Mucosa of stomach (tissue), 1 donor: ENCODE data around the gene C1orf232.

Experiments used
- H3K27me3 ChIP-seq: one replicate; pipeline ENCODE4 v1.7.0; 2013; ENCODE audit warnings: mild to moderate bottlenecking, low read length; ENCODE audit not compliant: control insufficient read depth, insufficient read depth
- H3K36me3 ChIP-seq: one replicate; pipeline ENCODE4 v1.7.0; 2013; ENCODE audit warnings: low read length; ENCODE audit not compliant: control insufficient read depth, insufficient read depth
- H3K4me1 ChIP-seq: one replicate; pipeline ENCODE4 v1.7.0; 2013; ENCODE audit warnings: mild to moderate bottlenecking, low read length; ENCODE audit not compliant: control insufficient read depth, insufficient read depth
- H3K4me3 ChIP-seq: one replicate; pipeline ENCODE4 v1.7.0; 2013; ENCODE audit warnings: low read length
- H3K9ac ChIP-seq: one replicate; pipeline ENCODE4 v1.7.0; 2013; ENCODE audit warnings: mild to moderate bottlenecking, low read length, moderate library complexity
- H3K9me3 ChIP-seq: one replicate; pipeline ENCODE4 v1.7.0; 2013; ENCODE audit warnings: mild to moderate bottlenecking, low read length, moderate library complexity; ENCODE audit not compliant: control insufficient read depth
- donor health status: Pancreatic carcinoma.

C1orf232 gene

GRCh38 chr1:26168410-26169197, at the start of gene C1orf232:
TSS of gene C1orf232 (minus strand) at chr1:26168963. CDS start at chr1:26168499, 464 bp downstream.
- Histone ChIP-seq H3K27me3 (peaks cover 13% of the 10 kb centered on the region), H3K4me1 (peaks cover 5% of the 10 kb centered on the region), H3K4me3 (peak within 1 kb of the TSS; percentile 86), H3K9me3 (no peaks in the 10 kb centered on the region), H3K36me3 (no peaks in the 10 kb centered on the region), H3K9ac (peak within 1 kb of the TSS; percentile 94)

- H3K9me3 ChIP-seq = no peaks in the 10 kb centered on the region
- no peaks in the 10 kb centered on the region for H3K36me3 ChIP-seq
Observed at GRCh38 chr1:26215246-26215645, 46.5 kb upstream of the C1orf232 start.

DNA sequence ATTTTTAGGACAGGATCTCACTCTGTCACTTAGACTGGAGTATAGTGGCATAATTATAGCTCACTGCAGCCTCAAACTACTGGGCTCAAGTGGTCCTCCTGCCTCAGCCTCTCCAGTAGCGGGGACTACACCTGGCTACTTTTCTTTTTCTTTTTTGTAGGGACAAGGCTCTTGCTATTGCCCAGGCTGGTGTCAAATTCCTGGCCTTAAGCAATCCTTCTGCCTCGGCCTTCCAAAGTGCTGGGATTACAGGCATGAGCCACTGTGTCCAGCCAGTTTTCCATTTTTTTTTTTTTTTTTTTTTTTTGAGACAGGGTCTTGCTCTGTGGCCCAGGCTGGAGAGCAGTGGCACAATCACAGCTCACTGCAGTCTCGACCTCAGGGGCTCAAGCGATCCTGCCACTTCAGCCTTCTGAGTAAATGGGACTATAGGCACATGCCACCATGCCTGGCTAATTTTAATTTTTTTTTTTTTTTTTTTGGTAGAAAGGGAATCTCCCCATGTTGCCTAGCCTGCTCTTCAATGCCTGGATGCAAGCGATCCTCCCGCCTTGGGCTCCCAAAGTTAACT, 44.7 kb upstream of the C1orf232 start:
- Histone ChIP-seq H3K27me3 (no peaks in the 10 kb centered on the region), H3K9ac (no peak overlapping the region), H3K4me1 (no peaks in the 10 kb centered on the region), H3K4me3 (no peak overlapping the region), H3K9me3 (no peaks in the 10 kb centered on the region), H3K36me3 (no peaks in the 10 kb centered on the region)

More at GRCh38 chr1:26215246-26215645, 46.5 kb upstream of the C1orf232 start:
- Histone ChIP-seq H3K4me3 (no peak overlapping the region), H3K27me3 (peaks cover 5% of the 10 kb centered on the region), H3K4me1 (no peaks in the 10 kb centered on the region), H3K9ac (no peak overlapping the region)

GRCh38 chr1:26212726-26213125, 44.0 kb upstream of the C1orf232 start:
- Histone ChIP-seq H3K9ac (no peak overlapping the region), H3K9me3 (no peaks in the 10 kb centered on the region), H3K4me3 (no peak overlapping the region), H3K27me3 (no peaks in the 10 kb centered on the region), H3K36me3 (no peaks in the 10 kb centered on the region), H3K4me1 (no peaks in the 10 kb centered on the region)

- Histone ChIP-seq H3K9ac (no peak overlapping the region), H3K9me3 (no peaks in the 10 kb centered on the region), H3K4me1 (no peaks in the 10 kb centered on the region), H3K27me3 (no peaks in the 10 kb centered on the region), H3K4me3 (no peak overlapping the region), H3K36me3 (no peaks in the 10 kb centered on the region)
Observed at GRCh38 chr1:26210147-26210870, 41.5 kb upstream of the C1orf232 start.

DNA sequence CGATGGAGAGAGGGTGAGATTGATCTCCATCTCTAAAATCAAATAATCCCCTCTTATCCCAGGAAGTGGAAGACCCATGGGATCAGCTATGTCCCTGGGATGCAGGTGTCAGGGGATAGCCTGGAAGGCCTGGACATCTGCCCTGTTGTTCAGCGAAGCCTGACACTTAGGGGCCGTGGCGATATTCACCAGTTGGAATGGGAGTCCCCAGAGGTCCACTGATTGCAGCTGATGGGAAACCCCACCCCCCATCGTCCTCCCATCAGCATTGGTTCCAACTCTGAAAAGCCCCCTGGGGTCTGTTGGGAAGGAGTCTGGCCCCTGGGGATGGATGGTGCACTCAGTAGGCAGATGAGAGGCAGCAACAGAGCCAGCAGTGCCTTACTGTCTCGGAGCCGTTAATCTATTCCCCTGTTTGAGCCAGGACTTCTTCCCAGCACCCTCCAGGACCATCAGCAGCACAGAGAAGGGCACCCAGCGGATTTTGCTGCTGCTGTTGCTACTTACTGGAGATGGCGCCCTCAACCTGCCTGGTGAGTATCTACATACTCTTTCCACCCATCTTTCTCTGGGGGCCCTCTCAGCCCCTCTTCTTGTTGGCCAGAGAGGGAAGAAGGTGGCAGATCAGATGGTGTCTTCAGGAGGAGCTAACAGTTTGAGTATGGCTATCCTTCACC, 35.0 kb upstream of the C1orf232 start:
- H3K4me1 ChIP-seq = no peaks in the 10 kb centered on the region

DNA sequence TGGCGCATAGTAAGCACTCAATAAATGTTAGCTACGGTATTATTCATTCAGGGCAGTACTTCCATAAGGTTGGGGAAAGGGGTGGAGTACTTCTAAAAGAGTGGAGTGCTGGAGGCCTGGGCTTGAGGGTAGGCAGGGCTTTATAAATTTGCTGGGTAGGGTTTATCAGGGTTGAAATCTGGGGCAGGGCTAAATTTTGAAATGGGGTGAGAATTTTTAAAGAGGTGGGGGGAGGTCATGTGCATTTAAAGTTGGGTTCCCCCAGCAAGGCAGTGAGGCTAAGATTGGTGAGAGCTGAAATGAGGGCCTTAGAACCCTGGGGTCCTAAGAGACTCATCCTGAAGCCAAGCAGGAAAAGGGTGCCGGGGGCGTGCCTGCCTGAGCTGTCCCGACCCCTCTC, 31.6 kb upstream of the C1orf232 start:
- Histone ChIP-seq H3K9ac (no peak overlapping the region), H3K9me3 (no peaks in the 10 kb centered on the region), H3K27me3 (peaks cover 9% of the 10 kb centered on the region), H3K36me3 (no peaks in the 10 kb centered on the region), H3K4me3 (no peak overlapping the region), H3K4me1 (no peaks in the 10 kb centered on the region)

More for the DNA sequence above, 35.0 kb upstream of the C1orf232 start:
- no peak overlapping the region for H3K9ac ChIP-seq
- H3K4me3 ChIP-seq = no peak overlapping the region
- H3K27me3 ChIP-seq = peaks cover 9% of the 10 kb centered on the region
- H3K9me3 ChIP-seq = no peaks in the 10 kb centered on the region
- no peaks in the 10 kb centered on the region for H3K36me3 ChIP-seq

DNA sequence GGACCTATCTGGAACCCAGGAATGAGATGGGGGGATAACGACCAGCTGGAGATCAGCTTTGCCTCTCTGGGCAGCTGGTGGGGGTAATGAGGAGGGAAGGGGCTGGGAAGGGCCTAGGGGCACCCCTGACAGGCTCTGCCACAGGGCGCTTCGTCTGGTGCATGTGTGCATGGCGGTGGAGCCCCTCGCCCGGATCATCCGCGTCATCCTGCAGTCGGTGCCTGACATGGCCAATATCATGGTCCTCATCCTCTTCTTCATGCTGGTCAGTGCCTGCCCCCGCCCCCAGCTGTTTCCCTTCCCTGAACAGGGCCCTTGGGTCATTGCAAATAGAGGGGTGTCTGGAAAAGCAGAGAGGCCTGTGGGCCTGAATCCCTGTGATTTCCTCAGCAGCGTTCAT, 29.1 kb upstream of the C1orf232 start:
- Histone ChIP-seq H3K9me3 (no peaks in the 10 kb centered on the region), H3K4me3 (no peak overlapping the region), H3K27me3 (peaks cover 3% of the 10 kb centered on the region), H3K36me3 (no peaks in the 10 kb centered on the region), H3K4me1 (no peaks in the 10 kb centered on the region), H3K9ac (no peak overlapping the region)

DNA sequence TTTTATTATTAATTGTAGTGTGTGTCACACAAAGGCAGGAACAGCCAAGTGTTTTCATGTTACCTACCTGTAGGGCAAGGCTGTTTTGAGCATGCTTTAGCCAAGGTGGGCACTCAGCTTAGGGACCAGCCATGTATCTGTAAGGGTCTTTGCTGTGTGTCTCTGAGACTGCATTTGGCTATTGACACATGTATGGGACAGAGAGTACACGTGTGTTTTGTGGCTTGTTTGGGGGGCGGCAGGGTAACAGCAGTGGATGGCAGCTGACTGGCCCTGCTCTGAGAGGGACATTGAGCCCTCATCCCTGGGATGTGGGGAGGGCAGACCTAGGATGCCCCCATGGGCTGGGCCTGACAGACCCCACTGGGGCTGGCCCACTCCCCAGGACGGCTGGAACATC, 28.5 kb upstream of the C1orf232 start:
- Histone ChIP-seq H3K27me3 (no peaks in the 10 kb centered on the region), H3K9me3 (no peaks in the 10 kb centered on the region), H3K4me3 (no peak overlapping the region), H3K4me1 (no peaks in the 10 kb centered on the region), H3K9ac (no peak overlapping the region), H3K36me3 (no peaks in the 10 kb centered on the region)

DNA sequence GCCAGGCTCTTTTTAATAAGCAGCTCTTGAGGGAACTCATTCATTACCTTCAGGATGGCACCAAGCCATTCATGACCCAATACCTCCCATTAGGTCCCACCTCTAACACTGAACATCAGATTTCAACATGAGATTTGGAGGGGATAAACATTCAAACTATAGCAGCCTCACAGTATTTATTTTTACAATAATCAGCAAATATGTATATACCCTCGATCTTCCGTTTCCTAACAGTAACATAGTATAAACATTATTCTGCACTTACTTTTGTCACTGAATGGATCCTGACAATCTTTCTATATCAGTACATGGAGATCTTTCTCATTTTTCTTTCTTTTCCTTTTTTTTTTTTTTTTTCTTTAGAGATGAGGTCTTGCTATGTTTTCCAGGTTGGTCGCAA, 27.0 kb upstream of the C1orf232 start:
- Histone ChIP-seq H3K4me3 (no peak overlapping the region), H3K9me3 (no peaks in the 10 kb centered on the region), H3K9ac (no peak overlapping the region), H3K36me3 (no peaks in the 10 kb centered on the region), H3K27me3 (no peaks in the 10 kb centered on the region), H3K4me1 (no peaks in the 10 kb centered on the region)

GRCh38 chr1:26191739-26192138, 23.0 kb upstream of the C1orf232 start:
- Histone ChIP-seq H3K9me3 (no peaks in the 10 kb centered on the region), H3K27me3 (no peaks in the 10 kb centered on the region), H3K36me3 (no peaks in the 10 kb centered on the region), H3K4me3 (no peak overlapping the region), H3K9ac (no peak overlapping the region), H3K4me1 (no peaks in the 10 kb centered on the region)
